H9 (cell line): ENCODE measurements around the gene B4GALT3. TPM values are rescaled to one million over a fixed set of nuclear protein-coding genes. Genes with fewer than 3 reads are reported as not detected.

Experiments
- DNase-seq: peaks from one replicate; pipeline ENCODE4 v3.0.0-alpha.2; 2017
- H2AFZ ChIP-seq: one replicate; pipeline ENCODE4 v1.6.1; 2013; ENCODE audit warnings: mild to moderate bottlenecking, low read length, control low read depth, moderate library complexity
- H2AK5ac ChIP-seq: 2 replicates; pipeline ENCODE4 v1.6.1; 2013; ENCODE audit warnings: low read length, control low read depth, mixed read lengths; ENCODE audit not compliant: insufficient read length
- H2BK120ac ChIP-seq: one replicate; pipeline ENCODE4 v1.6.1; 2013; ENCODE audit warnings: low read depth, mild to moderate bottlenecking, low read length, control low read depth, inconsistent platforms; ENCODE audit not compliant: poor library complexity, severe bottlenecking
- H2BK12ac ChIP-seq: 2 replicates; pipeline ENCODE4 v1.6.1; 2013; ENCODE audit warnings: low read length, control low read depth, mixed read lengths, low read depth; ENCODE audit not compliant: insufficient read length
- H2BK15ac ChIP-seq: 2 replicates; pipeline ENCODE4 v1.6.1; 2013; ENCODE audit warnings: low read depth, low read length, control low read depth
- H2BK20ac ChIP-seq: one replicate; pipeline ENCODE4 v1.6.1; 2013; ENCODE audit warnings: low read depth, mild to moderate bottlenecking, low read length, control low read depth, inconsistent platforms; ENCODE audit not compliant: poor library complexity, severe bottlenecking
- H2BK5ac ChIP-seq: 2 replicates; pipeline ENCODE4 v1.6.1; 2013; ENCODE audit warnings: low read length, control low read depth, mixed read lengths; ENCODE audit not compliant: insufficient read length
- H3K14ac ChIP-seq: 2 replicates; pipeline ENCODE4 v1.6.1; 2013; ENCODE audit warnings: low read length, control low read depth; ENCODE audit not compliant: insufficient read depth
- H3K18ac ChIP-seq: 2 replicates; pipeline ENCODE4 v1.6.1; 2013; ENCODE audit warnings: low read depth, mild to moderate bottlenecking, mixed read lengths, low read length, control low read depth; ENCODE audit not compliant: insufficient read length
- H3K23ac ChIP-seq: 2 replicates; pipeline ENCODE4 v1.6.1; 2013; ENCODE audit warnings: low read length, control low read depth, mixed read lengths, low read depth; ENCODE audit not compliant: insufficient read length
- H3K23me2 ChIP-seq: 2 replicates; pipeline ENCODE4 v1.6.1; 2013; ENCODE audit warnings: low read depth, mild to moderate bottlenecking, mixed read lengths, low read length, control low read depth; ENCODE audit not compliant: insufficient read length, poor library complexity, severe bottlenecking
- H3K27ac ChIP-seq: 2 replicates; pipeline ENCODE4 v1.5.1; 2013; ENCODE audit warnings: low read length, control low read depth, mixed read lengths, low read depth; ENCODE audit not compliant: insufficient read length
- H3K27me3 ChIP-seq: 2 replicates; pipeline ENCODE4 v1.6.1; 2013; ENCODE audit warnings: low read length, control low read depth, inconsistent platforms; ENCODE audit not compliant: insufficient read depth
- H3K4ac ChIP-seq: 2 replicates; pipeline ENCODE4 v1.6.1; 2013; ENCODE audit warnings: low read depth, mild to moderate bottlenecking, control low read depth, inconsistent platforms, low read length, moderate library complexity
- H3K4me1 ChIP-seq: 2 replicates; pipeline ENCODE4 v1.6.1; 2013; ENCODE audit warnings: low read length, control low read depth, inconsistent platforms; ENCODE audit not compliant: insufficient read depth
- H3K4me2 ChIP-seq: 2 replicates; pipeline ENCODE4 v1.6.1; 2013; ENCODE audit warnings: low read length, control low read depth, mixed read lengths; ENCODE audit not compliant: insufficient read length, insufficient read depth
- H3K56ac ChIP-seq: 2 replicates; pipeline ENCODE4 v1.6.1; 2013; ENCODE audit warnings: low read depth, mild to moderate bottlenecking, mixed read lengths, low read length, control low read depth; ENCODE audit not compliant: insufficient read length
- H3K79me1 ChIP-seq: 2 replicates; pipeline ENCODE4 v1.6.1; 2013; ENCODE audit warnings: low read depth, mild to moderate bottlenecking, moderate library complexity, low read length, control low read depth, inconsistent platforms; ENCODE audit not compliant: insufficient read depth, poor library complexity, severe bottlenecking
- H3K79me2 ChIP-seq: 2 replicates; pipeline ENCODE4 v1.6.1; 2013; ENCODE audit warnings: low read length, control low read depth, inconsistent platforms; ENCODE audit not compliant: insufficient read depth
- H3K9ac ChIP-seq: 2 replicates; pipeline ENCODE4 v1.6.1; 2013; ENCODE audit warnings: low read length, control low read depth, mixed read lengths; ENCODE audit not compliant: insufficient read length; ENCODE audit errors: extremely low read depth
- H3K9me3 ChIP-seq: one replicate; pipeline ENCODE4 v1.6.1; 2013; ENCODE audit warnings: low read depth, low read length, inconsistent platforms; ENCODE audit not compliant: control insufficient read depth
- H3T11ph ChIP-seq: one replicate; pipeline ENCODE4 v1.6.1; 2013; ENCODE audit warnings: mild to moderate bottlenecking, low read length, control low read depth, inconsistent platforms
- H4K20me1 ChIP-seq: one replicate; pipeline ENCODE4 v1.6.1; 2013; ENCODE audit not compliant: control insufficient read depth, insufficient read length, insufficient read depth
- H4K5ac ChIP-seq: 2 replicates; pipeline ENCODE4 v1.6.1; 2013; ENCODE audit warnings: low read depth, mild to moderate bottlenecking, mixed read lengths, low read length, control low read depth; ENCODE audit not compliant: insufficient read length
- H4K8ac ChIP-seq: replicated peaks from 2 replicates; pipeline ENCODE4 v1.6.1; 2013; ENCODE audit warnings: low read length, control low read depth, mixed read lengths, low read depth; ENCODE audit not compliant: insufficient read length
- H4K91ac ChIP-seq: 2 replicates; pipeline ENCODE4 v1.6.1; 2013; ENCODE audit warnings: low read depth, mild to moderate bottlenecking, moderate library complexity, mixed read lengths, low read length, control low read depth; ENCODE audit not compliant: insufficient read length
- H3K27ac Mint-ChIP-seq, 3 experiments: 2 replicates in 2 of 3; 3 replicates in 1 of 3; pipeline ENCODE4 v1.8.0; 2020 to 2021; ENCODE audit warnings: mixed read lengths in 3 of 3, mild to moderate bottlenecking in 1 of 3, moderate library complexity in 1 of 3
- H3K27me3 Mint-ChIP-seq: 2 replicates; pipeline ENCODE4 v1.8.0; 2021; ENCODE audit warnings: low read depth, mild to moderate bottlenecking, moderate library complexity, mixed read lengths
- H3K36me3 Mint-ChIP-seq, 3 experiments: 2 replicates in 2 of 3; 3 replicates in 1 of 3; pipeline ENCODE4 v1.8.0; 2020 to 2021; ENCODE audit warnings: low read depth in 3 of 3, mixed read lengths in 3 of 3; ENCODE audit not compliant: insufficient read depth in 1 of 3
- H3K4me1 Mint-ChIP-seq, 2 experiments: 2 replicates each; pipeline ENCODE4 v1.8.0; 2020; ENCODE audit warnings: mixed read lengths in 2 of 2
- H3K4me3 Mint-ChIP-seq, 2 experiments: 2 replicates in 1 of 2; 3 replicates in 1 of 2; pipeline ENCODE4 v1.8.0; 2020 to 2021; ENCODE audit warnings: mild to moderate bottlenecking in 2 of 2, mixed read lengths in 2 of 2, moderate library complexity in 1 of 2
- H3K9me3 Mint-ChIP-seq, 2 experiments: 2 replicates in 1 of 2; 3 replicates in 1 of 2; pipeline ENCODE4 v1.8.0; 2020; ENCODE audit warnings: mild to moderate bottlenecking in 2 of 2, mixed read lengths in 2 of 2, moderate library complexity in 1 of 2
- WGBS: extraction: QIAGEN DNeasy Blood & Tissue Kit; methylation state at CpG from one replicate; pipeline ENCODE4 v1.1.7; 2013; ENCODE audit warnings: missing lambda C conversion rate, low lambda C conversion rate, mixed read lengths; ENCODE audit not compliant: insufficient read length; ENCODE audit errors: extremely low coverage; 5-methylcytosine and 5-hydroxymethylcytosine counted together
- total RNA-seq: library from RNA; stranded (reverse); gene quantifications from 2 replicates; pipeline ENCODE4 v1.2.1, GENCODE V29; 2021
- TF ChIP-seq, protein P1 (sequence below): fragments of 200-600 bp; sonication (generic); conservative IDR thresholded peaks from 3 replicates; pipeline ENCODE4 v1.8.0; 2021; ENCODE audit warnings: antibody characterized with exemption, mild to moderate bottlenecking

B4GALT3 gene
- total RNA-seq, 1 experiment from 2014 or later: 31.8 TPM

DNA sequence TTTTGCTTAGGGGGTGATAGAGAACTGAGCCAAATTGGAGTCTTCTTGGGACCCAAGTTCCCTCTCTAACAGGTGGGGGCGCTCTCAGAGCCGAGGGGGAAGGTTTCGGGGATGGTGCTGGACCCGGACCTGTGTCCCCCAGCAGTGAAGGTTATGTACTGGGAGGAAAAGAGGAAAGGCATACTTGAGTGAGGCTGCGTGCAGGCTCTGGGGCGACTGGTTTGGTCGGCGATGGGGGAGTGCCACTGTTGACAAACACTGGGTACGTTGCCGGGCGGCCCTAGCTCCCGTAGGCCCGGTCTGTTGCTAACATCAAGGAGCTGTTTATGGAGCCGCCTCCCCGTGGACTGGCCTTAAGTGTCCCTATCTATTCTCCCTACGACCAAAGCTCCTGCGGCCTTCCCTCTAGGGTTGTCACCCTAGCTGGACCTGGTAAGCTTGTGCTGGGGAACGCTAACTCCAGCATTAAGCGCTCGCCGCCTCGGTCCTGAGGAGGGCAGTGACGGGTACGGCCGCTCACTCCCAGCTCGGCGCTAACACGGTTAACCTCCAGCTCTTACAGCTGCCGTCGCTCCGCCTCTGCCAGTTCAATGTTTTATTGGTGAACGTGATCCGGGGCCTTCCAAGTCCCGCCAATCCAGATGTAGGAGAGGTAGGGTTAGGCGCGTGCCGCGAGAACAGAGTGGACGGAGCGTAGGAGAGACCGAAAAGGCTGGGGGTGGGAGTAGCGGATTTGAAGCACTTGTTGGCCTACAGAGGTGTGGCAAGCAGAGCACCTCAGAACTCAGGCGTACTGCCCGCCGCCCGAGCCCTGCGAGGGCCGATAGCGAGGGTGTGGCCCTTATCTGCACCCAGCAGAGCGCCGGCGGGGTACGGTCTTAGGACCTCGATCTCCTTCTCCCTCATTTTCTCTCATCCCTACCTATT is 11.3 kb downstream of the B4GALT3 start, which contains the start of gene PPOX:
Gene PPOX (plus strand): TSS at position 685 of the 927 bp plus-strand sequence. CDS start 422 bp downstream, outside the sequence.
- TF ChIP-seq, protein P1, sequence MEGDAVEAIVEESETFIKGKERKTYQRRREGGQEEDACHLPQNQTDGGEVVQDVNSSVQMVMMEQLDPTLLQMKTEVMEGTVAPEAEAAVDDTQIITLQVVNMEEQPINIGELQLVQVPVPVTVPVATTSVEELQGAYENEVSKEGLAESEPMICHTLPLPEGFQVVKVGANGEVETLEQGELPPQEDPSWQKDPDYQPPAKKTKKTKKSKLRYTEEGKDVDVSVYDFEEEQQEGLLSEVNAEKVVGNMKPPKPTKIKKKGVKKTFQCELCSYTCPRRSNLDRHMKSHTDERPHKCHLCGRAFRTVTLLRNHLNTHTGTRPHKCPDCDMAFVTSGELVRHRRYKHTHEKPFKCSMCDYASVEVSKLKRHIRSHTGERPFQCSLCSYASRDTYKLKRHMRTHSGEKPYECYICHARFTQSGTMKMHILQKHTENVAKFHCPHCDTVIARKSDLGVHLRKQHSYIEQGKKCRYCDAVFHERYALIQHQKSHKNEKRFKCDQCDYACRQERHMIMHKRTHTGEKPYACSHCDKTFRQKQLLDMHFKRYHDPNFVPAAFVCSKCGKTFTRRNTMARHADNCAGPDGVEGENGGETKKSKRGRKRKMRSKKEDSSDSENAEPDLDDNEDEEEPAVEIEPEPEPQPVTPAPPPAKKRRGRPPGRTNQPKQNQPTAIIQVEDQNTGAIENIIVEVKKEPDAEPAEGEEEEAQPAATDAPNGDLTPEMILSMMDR: peak; percentile 60

More for the DNA sequence above, 11.3 kb downstream of the B4GALT3 start, which contains the start of gene PPOX:
- H3K79me2 ChIP-seq: no peaks in the 10 kb centered on the region
- DNase-seq: peak; percentile 99
- H3K56ac ChIP-seq: no peak within 1 kb of the TSS
- H3K4me3 Mint-ChIP-seq: peak within 1 kb of the TSS; percentile 90
- H2AFZ ChIP-seq: no peak within 1 kb of the TSS
- H3K9me3 ChIP-seq: no peaks in the 10 kb centered on the region
- H3K27me3 ChIP-seq: no peaks in the 10 kb centered on the region
- H3K23me2 ChIP-seq: peaks cover 11% of the 10 kb centered on the region
- H3K4me1 ChIP-seq: no peaks in the 10 kb centered on the region
- no CpG with 5 or more reads among the region's 54 CpGs for WGBS
- no peak within 1 kb of the TSS for H2BK5ac ChIP-seq
- no peak within 1 kb of the TSS for H4K5ac ChIP-seq
- no peak within 1 kb of the TSS for H2BK15ac ChIP-seq
- no peak within 1 kb of the TSS for H2BK20ac ChIP-seq
- H3K9ac ChIP-seq: peak within 1 kb of the TSS; percentile 64
- H3K23ac ChIP-seq: no peak within 1 kb of the TSS
- no peaks in the 10 kb centered on the region for H3K9me3 Mint-ChIP-seq
- H3K14ac ChIP-seq: peak within 1 kb of the TSS; percentile 32; the same call in 1 of the 2 replicates
- H4K8ac ChIP-seq: no peak within 1 kb of the TSS
- H3K79me1 ChIP-seq: no peaks in the 10 kb centered on the region
- peak within 1 kb of the TSS; percentile 70 for H3K4me2 ChIP-seq
- H2BK120ac ChIP-seq: no peak within 1 kb of the TSS
- no peak within 1 kb of the TSS for H3K27ac ChIP-seq
- H3K27me3 Mint-ChIP-seq: no peaks in the 10 kb centered on the region; the same call in 1 of the 2 replicates
- no peak within 1 kb of the TSS for H2AK5ac ChIP-seq
- H2BK12ac ChIP-seq: no peak within 1 kb of the TSS
- peak within 1 kb of the TSS; percentile 84 for H3K18ac ChIP-seq
- peaks cover 24 to 62% (median 54%) of the 10 kb centered on the region in 3 experiments for H3K36me3 Mint-ChIP-seq
- no peak within 1 kb of the TSS for H4K91ac ChIP-seq
- peaks cover 17 to 22% of the 10 kb centered on the region in 2 experiments for H3K4me1 Mint-ChIP-seq
- no peak within 1 kb of the TSS for H3K4ac ChIP-seq
- H3T11ph ChIP-seq: no peak within 1 kb of the TSS
- H4K20me1 ChIP-seq: no peaks in the 10 kb centered on the region
- H3K27ac Mint-ChIP-seq: peak within 1 kb of the TSS; percentile 79 to 98 (median 97)
